ENCODE results near the gene ARHGEF16.

GRCh38 chr1:3461934-3462275 is 7.4 kb downstream of the ARHGEF16 start:
- TF ChIP-seq POLR2A (IDR thresholded peaks at IDR 0.05) = no peak
- TF ChIP-seq, protein P1, sequence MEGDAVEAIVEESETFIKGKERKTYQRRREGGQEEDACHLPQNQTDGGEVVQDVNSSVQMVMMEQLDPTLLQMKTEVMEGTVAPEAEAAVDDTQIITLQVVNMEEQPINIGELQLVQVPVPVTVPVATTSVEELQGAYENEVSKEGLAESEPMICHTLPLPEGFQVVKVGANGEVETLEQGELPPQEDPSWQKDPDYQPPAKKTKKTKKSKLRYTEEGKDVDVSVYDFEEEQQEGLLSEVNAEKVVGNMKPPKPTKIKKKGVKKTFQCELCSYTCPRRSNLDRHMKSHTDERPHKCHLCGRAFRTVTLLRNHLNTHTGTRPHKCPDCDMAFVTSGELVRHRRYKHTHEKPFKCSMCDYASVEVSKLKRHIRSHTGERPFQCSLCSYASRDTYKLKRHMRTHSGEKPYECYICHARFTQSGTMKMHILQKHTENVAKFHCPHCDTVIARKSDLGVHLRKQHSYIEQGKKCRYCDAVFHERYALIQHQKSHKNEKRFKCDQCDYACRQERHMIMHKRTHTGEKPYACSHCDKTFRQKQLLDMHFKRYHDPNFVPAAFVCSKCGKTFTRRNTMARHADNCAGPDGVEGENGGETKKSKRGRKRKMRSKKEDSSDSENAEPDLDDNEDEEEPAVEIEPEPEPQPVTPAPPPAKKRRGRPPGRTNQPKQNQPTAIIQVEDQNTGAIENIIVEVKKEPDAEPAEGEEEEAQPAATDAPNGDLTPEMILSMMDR (IDR thresholded peaks at IDR 0.05) = no peak
